Stimulated activated CD8-positive, alpha-beta memory T cell treated with anti-CD3 and anti-CD28 coated beads, Interleukin-2, amount 100 ng/mL, for 48 hours (primary cell): ENCODE measurements around the gene PRPF38B.

ENCODE experiments used
- DNase-seq, 2 donors: peaks; one replicate each; pipeline ENCODE4 v3.0.0-alpha.2; 2020; ENCODE audit warnings: low read depth in 2 of 2

PRPF38B gene

DNA sequence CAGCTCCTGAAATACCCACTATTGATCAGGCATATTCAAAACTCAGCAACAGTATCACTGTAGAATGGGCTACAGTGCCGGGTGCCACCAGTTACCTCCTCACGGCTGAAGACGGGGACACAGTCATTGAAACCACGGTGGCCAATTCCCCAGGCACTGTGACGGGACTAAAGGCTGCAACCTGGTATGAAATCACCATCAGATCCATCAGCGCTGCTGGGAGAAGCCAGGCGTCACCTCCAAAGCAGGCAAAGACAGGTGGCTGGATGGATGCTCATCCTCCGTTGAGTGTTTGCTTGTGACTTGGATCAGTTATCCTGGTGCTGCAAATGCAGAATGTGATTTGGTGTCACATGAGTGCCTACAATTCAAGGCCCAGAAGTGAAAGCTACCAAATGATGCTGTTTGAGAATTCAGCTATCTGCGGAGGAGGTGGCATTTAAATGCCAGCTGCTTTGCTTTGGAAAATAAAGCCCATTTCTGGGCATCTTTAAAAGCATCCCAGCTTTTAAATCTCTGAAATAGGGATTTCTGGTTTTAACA is 25.7 kb downstream of the PRPF38B start:
- DNase-seq = no peak

DNA sequence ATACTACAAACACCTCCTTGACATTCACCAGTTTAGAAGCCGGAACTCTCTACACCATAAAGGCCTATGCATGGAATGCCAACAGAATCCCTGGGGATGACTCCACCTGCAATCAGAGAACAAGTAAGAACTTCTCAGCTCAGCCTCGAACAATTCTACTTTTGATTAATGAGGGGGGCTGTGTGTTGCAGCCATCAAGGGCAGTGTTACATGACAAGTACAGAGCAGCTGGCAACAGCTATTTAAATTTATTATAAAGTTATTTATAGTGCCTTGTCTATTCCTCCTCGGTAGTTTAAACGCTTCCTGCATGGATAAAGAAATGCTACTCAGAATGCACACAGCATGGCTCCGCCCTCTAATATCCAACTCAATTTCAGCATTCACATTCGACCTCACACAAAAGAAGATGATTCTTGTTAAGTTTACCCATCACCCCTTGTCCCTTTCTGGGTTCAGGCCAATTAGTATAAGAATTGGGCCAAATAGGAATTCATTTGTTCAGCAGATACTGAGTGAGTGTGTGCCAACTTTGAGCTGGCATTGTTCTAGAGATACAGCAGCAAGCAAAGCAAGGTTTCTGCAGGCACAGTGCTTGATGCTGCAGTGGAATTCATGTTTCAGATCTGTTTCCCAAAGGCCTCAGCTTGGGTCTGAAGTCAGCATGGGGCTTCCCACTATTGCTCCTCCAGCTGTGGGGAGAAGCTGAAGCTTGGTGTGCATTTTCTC is 27.0 kb downstream of the PRPF38B start:
- DNase-seq = no peak

DNA sequence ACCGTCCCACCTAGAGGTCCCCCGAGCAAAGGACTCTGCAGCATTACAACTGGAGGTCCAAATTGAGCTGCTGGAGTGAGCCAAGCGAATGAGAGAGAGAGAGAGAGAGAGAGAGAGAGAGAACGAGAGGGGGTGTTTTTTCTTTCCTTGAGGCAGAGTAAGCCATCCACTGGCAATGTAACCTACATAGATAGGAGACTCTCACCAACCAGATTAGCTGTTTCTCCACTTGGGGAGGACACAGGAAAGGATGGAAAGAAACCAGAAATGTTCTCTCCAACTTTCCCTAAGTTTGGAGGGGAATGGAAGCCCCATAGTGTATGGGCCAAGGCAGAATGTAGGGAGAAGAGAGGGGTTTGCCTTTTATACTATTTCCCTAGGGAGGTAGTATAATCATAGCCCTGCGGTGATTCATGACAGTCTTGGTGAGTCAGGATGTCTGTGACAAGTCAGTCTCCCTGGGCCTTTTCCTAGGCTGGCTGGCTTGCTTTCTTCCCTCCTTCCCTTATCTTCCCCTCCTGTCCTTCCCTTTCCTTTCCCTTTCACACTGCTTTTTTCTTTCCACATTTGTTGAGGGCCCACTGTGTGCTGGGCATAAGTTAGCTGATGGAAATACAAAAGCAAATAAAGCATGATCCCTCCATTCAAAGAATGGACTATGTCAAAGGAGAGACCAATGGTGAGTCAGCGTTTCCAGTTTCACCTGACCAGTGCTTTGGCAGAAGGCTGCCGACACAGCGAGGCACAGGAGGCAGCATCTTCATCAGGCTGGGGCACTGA is 27.7 kb downstream of the PRPF38B start:
- DNase-seq = no peak

DNA sequence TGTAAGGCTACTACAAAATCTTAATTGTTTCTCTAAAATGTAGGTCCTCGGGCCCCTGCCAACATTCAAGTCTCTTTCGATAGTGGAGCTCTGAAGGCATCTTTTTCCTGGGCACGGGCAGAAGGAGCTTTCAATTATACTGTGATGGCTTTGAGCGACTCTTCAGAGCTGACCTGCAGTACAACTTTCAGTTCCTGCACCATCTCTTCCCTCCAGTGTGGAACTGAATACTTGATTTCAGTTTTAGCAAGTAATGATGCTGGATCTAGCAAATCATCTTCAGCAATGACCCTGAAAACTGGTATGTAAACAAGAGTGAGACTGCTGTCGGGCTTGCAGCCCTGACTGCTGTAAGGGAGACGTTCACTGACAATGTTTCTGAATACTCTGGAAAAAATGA is 30.2 kb downstream of the PRPF38B start:
- no peak for DNase-seq

- no peak for DNase-seq
These were observed 33.8 kb downstream of the PRPF38B start for GRCh38 chr1:108725906-108726305.

GRCh38 chr1:108728327-108728923 is 36.3 kb downstream of the PRPF38B start:
- no peak for DNase-seq

- no peak for DNase-seq
These were observed 37.4 kb downstream of the PRPF38B start for GRCh38 chr1:108729481-108729880.

DNA sequence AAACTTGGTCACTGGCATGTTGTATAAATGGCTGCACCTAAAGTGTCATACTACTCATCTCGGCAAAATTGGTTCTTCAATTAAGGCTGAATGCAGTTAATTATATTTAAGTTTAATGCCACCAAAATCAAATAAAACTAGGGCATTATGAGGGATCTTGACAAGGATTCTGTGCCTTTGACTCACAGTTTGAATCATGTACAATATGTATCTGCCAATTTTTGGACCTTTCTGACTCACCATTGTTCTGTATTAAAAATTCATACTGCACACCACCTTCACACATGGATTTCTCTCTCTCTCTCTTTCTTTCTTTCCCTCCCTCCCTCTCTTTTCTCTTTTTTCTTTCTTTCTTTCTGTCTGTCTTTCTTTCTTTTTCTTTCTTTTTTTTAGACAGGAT is 40.3 kb downstream of the PRPF38B start:
- DNase-seq = no peak

DNA sequence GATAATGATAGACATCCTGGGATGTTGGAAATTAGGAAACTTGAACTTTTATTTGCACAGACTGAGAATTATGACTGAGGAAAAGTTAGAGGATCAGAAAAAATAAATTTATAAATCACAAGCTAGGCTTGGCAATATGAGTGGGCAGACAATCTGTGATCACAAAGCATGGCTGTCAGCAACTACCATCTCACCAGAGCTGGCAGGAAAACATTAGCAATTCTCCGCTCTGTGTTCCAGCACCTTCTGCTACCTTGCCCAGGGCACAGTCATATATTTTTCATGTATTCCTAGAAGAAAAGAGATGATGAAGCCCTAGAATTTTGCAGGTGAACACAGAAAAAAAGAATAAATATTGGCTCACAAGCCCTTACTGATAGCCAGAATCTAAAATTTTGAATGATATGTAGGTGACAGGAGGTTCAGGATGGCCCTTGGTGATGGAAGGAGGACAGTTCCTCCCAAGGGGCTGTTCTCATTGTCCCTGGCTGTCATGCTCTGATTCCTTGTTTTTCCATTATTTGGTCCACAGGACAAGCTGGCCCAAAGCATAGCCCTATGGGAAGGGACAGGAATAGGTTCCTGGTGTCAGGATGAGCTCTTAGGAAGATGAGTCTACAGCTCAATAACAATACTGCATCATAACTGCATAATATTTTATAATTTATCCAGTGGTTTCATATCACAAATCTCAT is 42.2 kb downstream of the PRPF38B start:
- no peak for DNase-seq

- no peak for DNase-seq
These were observed 50.1 kb downstream of the PRPF38B start for GRCh38 chr1:108742253-108742652.

DNA sequence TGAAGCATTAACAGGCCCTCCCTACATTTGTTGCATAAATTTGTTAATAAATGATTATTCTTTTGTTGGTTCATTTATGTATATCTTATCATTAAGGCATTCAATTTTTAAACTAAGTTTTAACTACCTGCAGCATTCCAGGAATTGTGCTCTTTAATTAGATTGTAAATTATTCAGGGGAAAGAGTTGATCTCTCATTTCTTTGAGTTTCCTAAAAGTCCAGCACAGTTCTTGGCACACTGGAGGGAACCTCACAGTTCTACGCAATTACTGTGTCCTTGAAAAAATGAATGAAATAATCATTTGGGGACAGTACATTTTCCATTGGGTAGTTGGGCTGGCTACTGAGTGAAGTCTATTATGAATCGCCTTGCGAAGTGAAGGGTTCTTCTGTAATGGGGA is 53.9 kb downstream of the PRPF38B start:
- no peak for DNase-seq

DNA sequence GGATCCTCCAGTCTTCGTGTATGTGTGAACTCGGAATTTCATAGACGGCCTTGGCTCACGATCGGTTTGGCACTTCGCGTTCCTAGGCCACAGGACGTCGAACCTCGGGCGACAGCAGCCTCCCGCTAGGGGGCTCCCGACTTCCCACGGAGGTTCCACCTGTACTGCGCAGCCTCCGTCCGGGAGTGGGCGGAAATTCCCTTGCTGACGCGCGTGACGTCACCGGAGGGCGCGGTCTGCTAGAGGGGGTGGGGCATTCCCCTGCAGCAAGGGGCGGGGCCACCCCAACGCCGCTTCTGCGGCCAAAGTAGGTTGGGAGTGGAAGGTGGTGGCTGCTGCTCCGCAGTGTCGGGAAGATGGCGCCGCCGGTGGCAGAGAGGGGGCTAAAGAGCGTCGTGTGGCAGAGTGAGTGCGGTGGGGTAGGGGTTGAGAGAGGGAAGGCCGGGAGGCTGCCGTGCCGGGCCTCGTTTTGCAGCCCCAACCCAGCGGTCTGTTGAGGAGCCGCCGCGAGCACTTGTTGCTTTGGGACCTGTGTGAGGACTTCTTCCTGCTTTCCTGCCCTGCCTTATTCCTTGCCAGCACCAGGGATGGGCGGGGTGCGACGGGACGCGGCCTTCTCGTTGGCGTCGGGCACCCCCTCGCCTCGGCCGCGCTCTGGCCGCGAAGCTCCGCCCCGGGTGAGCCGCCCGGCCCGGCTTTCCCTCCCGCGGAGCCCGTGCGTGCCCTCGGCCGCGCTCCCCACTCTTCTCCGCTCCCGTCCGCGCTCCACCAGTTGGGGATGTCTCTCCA is 54.5 kb downstream of the PRPF38B start, which contains the start of gene STXBP3:
TSS of gene STXBP3 (plus strand) at position 293 of the 789 bp plus-strand sequence. CDS start at position 357, 64 bp downstream.
- peak; percentile 100 for DNase-seq

GRCh38 chr1:108747171-108747850 is 55.2 kb downstream of the PRPF38B start:
- DNase-seq = peak; percentile 17 to 22

- DNase-seq = no peak
These were observed 55.8 kb downstream of the PRPF38B start for GRCh38 chr1:108747898-108748297.

GRCh38 chr1:108749081-108749480 is 57.0 kb downstream of the PRPF38B start:
- DNase-seq = no peak

DNA sequence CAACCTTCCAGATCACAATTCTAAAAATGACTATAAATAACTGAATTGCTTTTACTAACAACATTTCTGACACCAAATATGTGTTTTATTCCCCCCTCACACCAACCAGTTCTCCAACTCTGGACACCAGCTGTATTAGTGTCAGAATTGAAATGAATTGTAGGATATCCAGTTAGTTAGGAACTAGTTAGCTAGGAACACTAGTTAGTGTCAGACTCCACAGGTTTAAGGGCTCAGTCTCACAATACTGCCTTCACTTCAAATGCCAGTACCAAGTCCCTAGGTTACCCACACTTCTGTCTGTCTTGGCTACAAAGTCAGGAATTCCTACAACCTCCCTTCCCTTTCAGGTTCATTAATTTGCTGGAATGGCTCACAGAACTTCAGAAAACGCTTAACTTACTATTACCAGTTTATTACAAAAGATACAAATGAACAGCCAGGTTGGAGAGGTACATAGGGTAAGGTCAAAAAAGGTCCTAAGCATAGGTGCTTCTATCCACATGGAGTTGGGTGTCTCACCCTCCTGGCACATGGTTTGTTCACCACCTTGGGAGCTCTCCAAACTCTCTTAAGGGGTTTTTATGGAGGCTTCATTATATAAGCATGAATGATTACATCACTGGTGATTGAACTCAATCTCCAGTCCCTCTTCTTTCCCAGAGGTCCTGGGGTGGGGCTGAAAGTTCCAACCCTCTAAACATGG is 58.5 kb downstream of the PRPF38B start:
- no peak for DNase-seq
